Measurements from ENCODE around the gene CLMP.
"Not testable (repeated sequence)": the region's sequence is repeated elsewhere in the genome, so short reads cannot be mapped to it uniquely, and the experiment has no call there.

The CLMP gene

GRCh38 chr11:123168241-123168640 is 26.8 kb downstream of the CLMP start:
- DNase-seq (ENCODE audit: low read depth): no peak

- peak; percentile 6 for DNase-seq (ENCODE audit: low read depth)
These were observed 28.9 kb downstream of the CLMP start for GRCh38 chr11:123166071-123166559.

GRCh38 chr11:123164732-123165450 is 30.2 kb downstream of the CLMP start:
- no peak for DNase-seq (ENCODE audit: low read depth)

- no peak for DNase-seq (ENCODE audit: low read depth)
These were observed 31.4 kb downstream of the CLMP start for GRCh38 chr11:123163621-123164020.

GRCh38 chr11:123161376-123162030 is 33.5 kb downstream of the CLMP start:
- DNase-seq (ENCODE audit: low read depth): no peak

GRCh38 chr11:123159183-123159857 is 35.7 kb downstream of the CLMP start:
- DNase-seq (ENCODE audit: low read depth): peak; percentile 5

GRCh38 chr11:123158033-123159003 is 36.7 kb downstream of the CLMP start:
- DNase-seq (ENCODE audit: low read depth): no peak

GRCh38 chr11:123152951-123153350 is 42.1 kb downstream of the CLMP start:
- no peak for DNase-seq (ENCODE audit: low read depth)

- not testable (repeated sequence) for DNase-seq (ENCODE audit: low read depth)
These were observed 42.7 kb downstream of the CLMP start for GRCh38 chr11:123152346-123152745.

GRCh38 chr11:123151796-123152195 is 43.3 kb downstream of the CLMP start:
- DNase-seq (ENCODE audit: low read depth): no peak

- DNase-seq (ENCODE audit: low read depth): no peak
These were observed 43.7 kb downstream of the CLMP start for GRCh38 chr11:123151366-123151765.

- DNase-seq (ENCODE audit: low read depth): no peak
These were observed 44.2 kb downstream of the CLMP start for GRCh38 chr11:123150882-123151281.

- DNase-seq (ENCODE audit: low read depth): no peak
These were observed 46.1 kb downstream of the CLMP start for GRCh38 chr11:123148965-123149364.

- no peak for DNase-seq (ENCODE audit: low read depth)
These were observed 49.4 kb downstream of the CLMP start for GRCh38 chr11:123145661-123146060.

- no peak for DNase-seq (ENCODE audit: low read depth)
These were observed 49.8 kb downstream of the CLMP start for GRCh38 chr11:123145220-123145619.

GRCh38 chr11:123144707-123145106 is 50.3 kb downstream of the CLMP start:
- no peak for DNase-seq (ENCODE audit: low read depth)

GRCh38 chr11:123143921-123144320 is 51.1 kb downstream of the CLMP start:
- DNase-seq (ENCODE audit: low read depth): no peak

GRCh38 chr11:123143476-123143875 is 51.6 kb downstream of the CLMP start:
- no peak for DNase-seq (ENCODE audit: low read depth)

- no peak for DNase-seq (ENCODE audit: low read depth)
These were observed 55.8 kb downstream of the CLMP start for GRCh38 chr11:123139206-123139605.

GRCh38 chr11:123137431-123138224 is 57.4 kb downstream of the CLMP start:
- no peak for DNase-seq (ENCODE audit: low read depth)

GRCh38 chr11:123135863-123136446 is 59.1 kb downstream of the CLMP start:
- DNase-seq (ENCODE audit: low read depth): no peak

All from activated T-cell treated with anti-CD3 and anti-CD28 coated beads for 48 hours (primary cell).